KMS-11 (cell line): ENCODE measurements around the gene NAA60.

Experiments
- H2AFZ ChIP-seq: fragments of 200-600 bp; sonication (generic); 2 replicates; pipeline ENCODE4 v1.6.1; 2016; ENCODE audit warnings: antibody characterized with exemption, mixed run types, low read depth
- H3K27ac ChIP-seq: fragments of 200-600 bp; sonication (generic); 2 replicates; pipeline ENCODE4 v1.6.1; 2016; ENCODE audit warnings: mild to moderate bottlenecking, mixed run types
- H3K27me3 ChIP-seq: fragments of 200-600 bp; sonication (generic); 2 replicates; pipeline ENCODE4 v1.6.1; 2017; ENCODE audit warnings: mild to moderate bottlenecking, low read depth, mixed run types, moderate library complexity; ENCODE audit not compliant: insufficient read depth
- H3K36me3 ChIP-seq: fragments of 200-600 bp; sonication (generic); 2 replicates; pipeline ENCODE4 v1.6.1; 2017; ENCODE audit warnings: mild to moderate bottlenecking, mixed run types; ENCODE audit not compliant: insufficient read depth
- H3K4me1 ChIP-seq: fragments of 200-600 bp; sonication (generic); 2 replicates; pipeline ENCODE4 v1.6.1; 2016; ENCODE audit warnings: mild to moderate bottlenecking, low read depth, mixed run types; ENCODE audit not compliant: poor library complexity, severe bottlenecking
- H3K4me2 ChIP-seq: fragments of 200-600 bp; sonication (generic); 2 replicates; pipeline ENCODE4 v1.7.0; 2016; ENCODE audit warnings: mild to moderate bottlenecking, mixed run types
- H3K4me3 ChIP-seq: fragments of 200-600 bp; sonication (generic); IDR thresholded peaks from 2 replicates; pipeline ENCODE4 v1.6.1; 2017; ENCODE audit warnings: low read depth, low read length, mixed read lengths; ENCODE audit not compliant: insufficient read depth
- H3K79me2 ChIP-seq: fragments of 200-600 bp; sonication (generic); 2 replicates; pipeline ENCODE4 v1.6.1; 2016; ENCODE audit warnings: low read depth, mixed run types; ENCODE audit not compliant: insufficient read depth
- H3K9ac ChIP-seq: fragments of 200-600 bp; sonication (generic); 2 replicates; pipeline ENCODE4 v1.6.1; 2016; ENCODE audit warnings: mild to moderate bottlenecking, mixed run types
- H4K20me1 ChIP-seq: fragments of 200-600 bp; sonication (generic); 2 replicates; pipeline ENCODE4 v1.6.1; 2016; ENCODE audit warnings: mild to moderate bottlenecking, mixed run types; ENCODE audit not compliant: insufficient read depth
- CTCF ChIP-seq: fragments of 200-600 bp; sonication (generic); conservative IDR thresholded peaks from 2 replicates; pipeline ENCODE4 v1.6.1; 2017; ENCODE audit warnings: low read depth, mild to moderate bottlenecking, antibody characterized with exemption, low read length, moderate library complexity, mixed read lengths

NAA60 gene

GRCh38 chr16:3481696-3482658 lies 38.5 kb downstream of the NAA60 start:
- no peak for TF ChIP-seq CTCF
- no peaks in the 10 kb centered on the region; the same call in 1 of the 2 replicates for H4K20me1 ChIP-seq
- H3K4me3 ChIP-seq = no peak overlapping the region
- H3K36me3 ChIP-seq = peaks cover 38% of the 10 kb centered on the region
- no peak overlapping the region for H3K4me2 ChIP-seq
- no peak overlapping the region for H3K9ac ChIP-seq
- H3K27me3 ChIP-seq = no peaks in the 10 kb centered on the region
- no peaks in the 10 kb centered on the region for H3K4me1 ChIP-seq
- no peak overlapping the region for H2AFZ ChIP-seq
- no peak overlapping the region for H3K27ac ChIP-seq
- peaks cover 36% of the 10 kb centered on the region for H3K79me2 ChIP-seq

- Histone ChIP-seq H3K4me2 (no peak overlapping the region), H3K4me3 (no peak overlapping the region), H4K20me1 (no peaks in the 10 kb centered on the region; the same call in 1 of the 2 replicates), H3K4me1 (no peaks in the 10 kb centered on the region), H2AFZ (no peak overlapping the region), H3K27ac (no peak overlapping the region), H3K36me3 (peaks cover 38% of the 10 kb centered on the region), H3K9ac (no peak overlapping the region), H3K79me2 (peaks cover 29% of the 10 kb centered on the region), H3K27me3 (no peaks in the 10 kb centered on the region)
- TF ChIP-seq CTCF = no peak
Observed at GRCh38 chr16:3482659-3483241, 39.3 kb downstream of the NAA60 start.

GRCh38 chr16:3484318-3485096 lies 41.0 kb downstream of the NAA60 start:
- H2AFZ ChIP-seq = no peak overlapping the region
- H3K79me2 ChIP-seq = peaks cover 13% of the 10 kb centered on the region; the same call in 1 of the 2 replicates
- no peak overlapping the region for H3K4me3 ChIP-seq
- H3K9ac ChIP-seq = no peak overlapping the region
- no peak overlapping the region for H3K27ac ChIP-seq
- H3K36me3 ChIP-seq = peaks cover 35% of the 10 kb centered on the region
- H3K4me2 ChIP-seq = no peak overlapping the region
- H3K27me3 ChIP-seq = no peaks in the 10 kb centered on the region
- H4K20me1 ChIP-seq = no peaks in the 10 kb centered on the region; the same call in 1 of the 2 replicates
- TF ChIP-seq CTCF = no peak
- no peaks in the 10 kb centered on the region for H3K4me1 ChIP-seq

GRCh38 chr16:3485097-3485745 lies 41.7 kb downstream of the NAA60 start:
- Histone ChIP-seq H3K27ac (no peak overlapping the region), H3K9ac (no peak overlapping the region), H3K4me2 (no peak overlapping the region), H2AFZ (no peak overlapping the region), H4K20me1 (no peaks in the 10 kb centered on the region; the same call in 1 of the 2 replicates), H3K27me3 (no peaks in the 10 kb centered on the region), H3K36me3 (peaks cover 31% of the 10 kb centered on the region), H3K4me3 (no peak overlapping the region), H3K79me2 (peaks cover 6% of the 10 kb centered on the region; the same call in 1 of the 2 replicates), H3K4me1 (no peaks in the 10 kb centered on the region)
- no peak for TF ChIP-seq CTCF
